Endodermal cell (in vitro differentiated cells): ENCODE measurements around the gene FBLIM1. TPM values are rescaled to one million over a fixed set of nuclear protein-coding genes. Genes with fewer than 3 reads are reported as not detected.

Experiments
- DNase-seq: peaks from one replicate; pipeline ENCODE4 v3.0.0-alpha.2; 2017
- H3K27ac ChIP-seq: 2 replicates; pipeline ENCODE4 v1.5.1; 2013; ENCODE audit warnings: mild to moderate bottlenecking, low read depth, low read length, moderate library complexity
- H3K27me3 ChIP-seq: 2 replicates; pipeline ENCODE4 v1.6.1; 2013; ENCODE audit warnings: mild to moderate bottlenecking, low read length, moderate library complexity; ENCODE audit not compliant: insufficient read depth, control insufficient read depth, poor library complexity, severe bottlenecking
- H3K36me3 ChIP-seq: 2 replicates; pipeline ENCODE4 v1.7.0; 2013; ENCODE audit warnings: mild to moderate bottlenecking, low read length, moderate library complexity; ENCODE audit not compliant: control insufficient read depth, insufficient read depth
- H3K4me1 ChIP-seq: one replicate; pipeline ENCODE4 v1.7.0; 2013; ENCODE audit warnings: low read length; ENCODE audit not compliant: control insufficient read depth, insufficient read depth
- H3K4me3 ChIP-seq: 2 replicates; pipeline ENCODE4 v1.5.1; 2013; ENCODE audit warnings: mild to moderate bottlenecking, low read length, moderate library complexity
- H3K9ac ChIP-seq: 2 replicates; pipeline ENCODE4 v1.6.1; 2013; ENCODE audit warnings: mild to moderate bottlenecking, low read length, moderate library complexity; ENCODE audit not compliant: poor library complexity, severe bottlenecking; ENCODE audit errors: extremely low read depth
- H3K9me3 ChIP-seq: 2 replicates; pipeline ENCODE4 v1.6.1; 2013; ENCODE audit warnings: mild to moderate bottlenecking, low read length, moderate library complexity; ENCODE audit not compliant: control insufficient read depth
- H3K27ac Mint-ChIP-seq: 2 replicates; pipeline ENCODE4 v1.8.0; 2020; ENCODE audit warnings: mixed read lengths
- H3K27me3 Mint-ChIP-seq: 2 replicates; pipeline ENCODE4 v1.8.0; 2021; ENCODE audit warnings: mild to moderate bottlenecking, mixed read lengths; ENCODE audit not compliant: insufficient read depth
- H3K36me3 Mint-ChIP-seq: 2 replicates; pipeline ENCODE4 v1.8.0; 2020; ENCODE audit warnings: low read depth, mixed read lengths
- H3K4me1 Mint-ChIP-seq: 2 replicates; pipeline ENCODE4 v1.8.0; 2020; ENCODE audit warnings: mixed read lengths
- H3K4me3 Mint-ChIP-seq: 2 replicates; pipeline ENCODE4 v1.8.0; 2020; ENCODE audit warnings: mild to moderate bottlenecking, moderate library complexity, mixed read lengths
- H3K9me3 Mint-ChIP-seq: 2 replicates; pipeline ENCODE4 v1.8.0; 2020; ENCODE audit warnings: mild to moderate bottlenecking, mixed read lengths
- CTCF ChIP-seq: fragments of 200-600 bp; sonication (generic); conservative IDR thresholded peaks from 2 replicates; pipeline ENCODE4 v1.5.0; 2021; ENCODE audit warnings: antibody characterized with exemption, mild to moderate bottlenecking
- WGBS, 2 experiments: methylation state at CpG; one replicate each; pipeline versions ENCODE4 v1.1.5 to v1.1.7; 2013; ENCODE audit warnings: missing lambda C conversion rate in 2 of 2, mixed read lengths in 1 of 2; ENCODE audit not compliant: insufficient coverage in 1 of 2, insufficient read length in 1 of 2; 5-methylcytosine and 5-hydroxymethylcytosine counted together
- total RNA-seq, 2 donors: library from RNA; stranded (reverse); fragmentation: NEBNext Ultra II Directional in 1 of 2; extraction: Animal tissue kit (Norgen Biotek cat#: 25700) in 1 of 2; gene quantifications; 2 replicates in 1 of 2; 3 replicates in 1 of 2; pipeline ENCODE4 v1.2.1, GENCODE V29; 2021

Gene FBLIM1
- total RNA-seq, 2 donors from 2014 or later: 58.4 to 60.6 TPM

DNA sequence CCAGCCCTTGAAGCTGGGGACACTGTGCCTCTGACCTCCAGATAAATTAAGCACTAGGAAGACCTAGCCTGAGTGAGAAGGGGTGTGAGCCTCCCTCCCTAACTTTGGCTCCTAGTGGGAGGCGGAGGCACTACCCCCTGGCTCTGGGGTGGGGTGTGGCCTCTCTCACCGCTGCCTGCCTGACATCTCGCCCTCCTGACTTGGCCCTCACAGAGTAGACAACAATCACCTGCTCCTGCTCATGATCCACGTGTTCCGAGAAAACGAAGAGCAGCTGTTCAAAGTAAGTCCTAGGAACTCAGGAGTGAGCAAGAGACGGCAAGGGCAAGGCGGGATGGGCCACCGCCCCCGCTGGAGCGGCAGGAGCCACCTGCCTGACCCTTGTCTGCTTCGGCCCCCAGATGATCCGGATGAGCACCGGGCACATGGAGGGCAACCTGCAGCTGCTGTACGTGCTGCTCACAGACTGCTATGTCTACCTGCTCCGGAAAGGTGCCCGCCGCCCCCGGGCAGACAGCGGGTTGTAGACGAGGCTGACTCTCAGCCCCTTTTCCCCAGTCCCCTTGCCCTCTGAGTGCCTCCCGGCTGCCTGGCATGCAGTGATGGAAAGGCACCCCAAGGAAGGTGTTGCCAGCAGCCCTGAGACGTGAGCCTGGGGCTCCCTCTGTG, 30.6 kb upstream of the FBLIM1 start:
- H3K27ac ChIP-seq: no peak overlapping the region
- peaks cover 33% of the 10 kb centered on the region for H3K36me3 Mint-ChIP-seq
- H3K27me3 Mint-ChIP-seq: no peaks in the 10 kb centered on the region
- H3K4me1 Mint-ChIP-seq: peaks cover 4% of the 10 kb centered on the region
- no peaks in the 10 kb centered on the region for H3K27me3 ChIP-seq
- no peaks in the 10 kb centered on the region for H3K9me3 Mint-ChIP-seq
- peaks cover 36% of the 10 kb centered on the region for H3K36me3 ChIP-seq
- H3K4me3 Mint-ChIP-seq: no peak overlapping the region
- H3K27ac Mint-ChIP-seq: no peak overlapping the region
- H3K4me1 ChIP-seq: no peaks in the 10 kb centered on the region
- WGBS, 2 experiments: 95 to 96% methylated on average over 12 to 23 of the region's 23 CpGs
- H3K9ac ChIP-seq: no peak overlapping the region
- no peaks in the 10 kb centered on the region for H3K9me3 ChIP-seq
- no peak for DNase-seq
- no peak for TF ChIP-seq CTCF
- H3K4me3 ChIP-seq: no peak overlapping the region

DNA sequence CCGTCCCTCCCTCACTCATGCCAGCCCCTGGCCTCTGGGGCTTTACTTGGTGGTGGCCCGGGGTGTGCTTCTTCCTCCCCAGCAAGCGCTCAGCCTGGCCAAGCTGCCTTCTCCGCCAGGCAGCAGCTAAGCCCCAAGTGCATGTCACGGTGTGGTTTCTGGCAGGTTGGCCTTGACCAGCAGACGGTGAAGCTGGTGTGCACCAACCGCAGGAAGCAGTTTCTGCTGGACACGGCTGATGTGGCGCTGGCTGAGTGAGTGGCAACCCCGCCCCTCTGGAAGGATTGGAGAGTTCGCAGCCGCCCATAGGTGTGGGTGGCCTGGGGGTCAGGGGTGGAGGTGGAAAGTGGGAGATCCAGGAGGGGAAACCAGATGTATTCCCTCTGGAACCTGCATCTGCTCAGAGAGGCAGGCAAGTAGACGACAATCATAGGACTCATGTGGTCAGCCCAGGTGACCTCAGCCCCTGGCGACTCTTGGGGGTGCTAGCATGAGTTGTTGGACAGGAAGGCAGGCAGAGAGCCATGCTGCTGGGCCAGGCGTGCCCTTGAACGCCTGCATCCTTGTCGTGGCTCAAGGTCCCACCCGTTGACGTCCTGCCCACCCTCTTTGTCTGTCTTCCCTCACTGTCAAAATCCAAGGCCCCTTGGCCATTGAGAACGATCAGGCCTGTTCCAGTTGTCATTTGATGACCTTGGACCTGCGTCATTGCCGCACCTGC, 29.5 kb upstream of the FBLIM1 start:
- TF ChIP-seq CTCF: no peak
- H3K4me1 Mint-ChIP-seq: peaks cover 4% of the 10 kb centered on the region
- H3K9me3 ChIP-seq: no peaks in the 10 kb centered on the region
- WGBS, 2 experiments: 93 to 94% methylated on average over 18 to 22 of the region's 22 CpGs
- no peak overlapping the region for H3K27ac ChIP-seq
- DNase-seq: no peak
- no peaks in the 10 kb centered on the region for H3K9me3 Mint-ChIP-seq
- peaks cover 31% of the 10 kb centered on the region for H3K36me3 ChIP-seq
- peaks cover 34% of the 10 kb centered on the region for H3K36me3 Mint-ChIP-seq
- no peak overlapping the region for H3K4me3 Mint-ChIP-seq
- no peaks in the 10 kb centered on the region for H3K27me3 ChIP-seq
- H3K27ac Mint-ChIP-seq: no peak overlapping the region
- no peak overlapping the region for H3K4me3 ChIP-seq
- no peaks in the 10 kb centered on the region for H3K4me1 ChIP-seq
- no peak overlapping the region for H3K9ac ChIP-seq
- no peaks in the 10 kb centered on the region for H3K27me3 Mint-ChIP-seq

- no peak overlapping the region for H3K4me3 ChIP-seq
- H3K9ac ChIP-seq: no peak overlapping the region
- no peaks in the 10 kb centered on the region for H3K9me3 ChIP-seq
- WGBS, 2 experiments: 93 to 100% methylated on average over 1 to 16 of the region's 16 CpGs
- H3K9me3 Mint-ChIP-seq: no peaks in the 10 kb centered on the region
- no peaks in the 10 kb centered on the region for H3K27me3 ChIP-seq
- H3K4me1 Mint-ChIP-seq: no peaks in the 10 kb centered on the region
- no peaks in the 10 kb centered on the region for H3K4me1 ChIP-seq
- H3K36me3 ChIP-seq: peaks cover 27% of the 10 kb centered on the region
- no peaks in the 10 kb centered on the region for H3K27me3 Mint-ChIP-seq
- TF ChIP-seq CTCF: no peak
- no peak overlapping the region for H3K27ac Mint-ChIP-seq
- no peak overlapping the region for H3K4me3 Mint-ChIP-seq
- H3K36me3 Mint-ChIP-seq: peaks cover 34% of the 10 kb centered on the region
- no peak overlapping the region for H3K27ac ChIP-seq
- no peak for DNase-seq
Measured at GRCh38 chr1:15730423-15730822, 28.2 kb upstream of the FBLIM1 start.
